A673 (cell line): ENCODE results near the gene HPSE2.

Source experiments
- CTCF ChIP-seq: fragments of 300-800, 200-600 bp; sonication (generic); conservative IDR thresholded peaks from 2 replicates; pipeline ENCODE4 v1.5.1; 2017; ENCODE audit warnings: low read depth, mild to moderate bottlenecking, antibody characterized with exemption, low read length, moderate library complexity, mixed read lengths
- EZH2 ChIP-seq: fragments of 200-600 bp; sonication (generic); IDR thresholded peaks from 2 replicates; pipeline ENCODE4 v1.6.1; 2017; ENCODE audit warnings: borderline replicate concordance, low read depth, mild to moderate bottlenecking, mixed read lengths, antibody characterized with exemption, low read length; ENCODE audit not compliant: poor library complexity, severe bottlenecking

- TF ChIP-seq CTCF (no peak), EZH2 (no peak)
Observed at GRCh38 chr10:98924526-98924925, 311.1 kb downstream of the HPSE2 start.
